ENCODE measurements around the gene TIGD4.
"Not testable (repeated sequence)": the region's sequence is repeated elsewhere in the genome, so short reads cannot be mapped to it uniquely, and the experiment has no call there.

TIGD4 gene

GRCh38 chr4:152780267-152780778 is 793 bp upstream of the TIGD4 start:
- DNase-seq: no peak

- peak; percentile 8 to 37 for DNase-seq
Measured at GRCh38 chr4:152778656-152779512, 646 bp downstream of the TIGD4 start.

GRCh38 chr4:152777488-152777887 is 2.0 kb downstream of the TIGD4 start:
- DNase-seq: no peak

- no peak for DNase-seq
Measured at GRCh38 chr4:152776352-152776751, 3.2 kb downstream of the TIGD4 start.

- no peak for DNase-seq
Measured at GRCh38 chr4:152773953-152774352, 5.6 kb downstream of the TIGD4 start.

- no peak for DNase-seq
Measured at GRCh38 chr4:152773339-152773738, 6.2 kb downstream of the TIGD4 start.

- no peak for DNase-seq
Measured at GRCh38 chr4:152771741-152772533, 7.6 kb downstream of the TIGD4 start.

- DNase-seq: not testable (repeated sequence)
Measured at GRCh38 chr4:152765069-152765737, 14.3 kb downstream of the TIGD4 start.

- no peak for DNase-seq
Measured at GRCh38 chr4:152763796-152764195, 15.7 kb downstream of the TIGD4 start.

- DNase-seq: no peak
Measured at GRCh38 chr4:152748619-152749018, 30.9 kb downstream of the TIGD4 start.

GRCh38 chr4:152747444-152747843 is 32.1 kb downstream of the TIGD4 start:
- DNase-seq: no peak

GRCh38 chr4:152738827-152739226 is 40.7 kb downstream of the TIGD4 start:
- no peak for DNase-seq

GRCh38 chr4:152735906-152736305 is 43.6 kb downstream of the TIGD4 start:
- DNase-seq: no peak

GRCh38 chr4:152735396-152735859 is 44.1 kb downstream of the TIGD4 start:
- peak in 1 of 2 donors; percentile 45 for DNase-seq

- DNase-seq: no peak
Measured at GRCh38 chr4:152734699-152735050, 44.9 kb downstream of the TIGD4 start.

- no peak for DNase-seq
Measured at GRCh38 chr4:152734015-152734698, 45.4 kb downstream of the TIGD4 start.

GRCh38 chr4:152731997-152732396 is 47.5 kb downstream of the TIGD4 start:
- DNase-seq: no peak

GRCh38 chr4:152729466-152729865 is 50.1 kb downstream of the TIGD4 start:
- DNase-seq: no peak

GRCh38 chr4:152728343-152728742 is 51.2 kb downstream of the TIGD4 start:
- no peak for DNase-seq

GRCh38 chr4:152727784-152728183 is 51.7 kb downstream of the TIGD4 start:
- DNase-seq: no peak

- DNase-seq: no peak
Measured at GRCh38 chr4:152724494-152724893, 55.0 kb downstream of the TIGD4 start.

- no peak for DNase-seq
Measured at GRCh38 chr4:152723236-152723635, 56.3 kb downstream of the TIGD4 start.

Data from CD4-positive, alpha-beta T cell treated with Interferon alpha-2 for 1 hour (primary cell).